Measurements from ENCODE around the gene PARK7.
A peak's percentile ranks its signal among the peaks of the same experiment; 100 is the strongest.
"Not testable (repeated sequence)": the region's sequence is repeated elsewhere in the genome, so short reads cannot be mapped to it uniquely, and the experiment has no call there.

Gene PARK7

DNA sequence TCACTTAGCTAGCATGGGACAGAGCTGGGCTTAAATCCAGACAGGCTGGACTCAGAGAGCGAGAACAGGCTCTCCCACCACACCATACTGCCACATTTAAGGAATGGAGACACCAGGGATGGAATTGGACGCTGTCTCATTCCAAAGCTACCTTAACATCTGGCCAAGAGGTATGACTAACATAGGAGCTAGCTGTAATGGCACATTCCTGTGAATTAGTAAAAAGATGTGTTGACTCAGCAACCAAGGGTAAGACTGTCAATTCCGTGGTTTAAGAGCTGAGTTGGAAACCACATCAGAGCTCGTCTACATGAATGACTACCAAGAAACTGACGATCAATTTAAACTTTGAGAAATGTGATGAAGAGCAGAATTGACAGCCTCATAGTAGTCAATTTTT is 12.6 kb upstream of the PARK7 start:
- DNase-seq, result no peak

DNA sequence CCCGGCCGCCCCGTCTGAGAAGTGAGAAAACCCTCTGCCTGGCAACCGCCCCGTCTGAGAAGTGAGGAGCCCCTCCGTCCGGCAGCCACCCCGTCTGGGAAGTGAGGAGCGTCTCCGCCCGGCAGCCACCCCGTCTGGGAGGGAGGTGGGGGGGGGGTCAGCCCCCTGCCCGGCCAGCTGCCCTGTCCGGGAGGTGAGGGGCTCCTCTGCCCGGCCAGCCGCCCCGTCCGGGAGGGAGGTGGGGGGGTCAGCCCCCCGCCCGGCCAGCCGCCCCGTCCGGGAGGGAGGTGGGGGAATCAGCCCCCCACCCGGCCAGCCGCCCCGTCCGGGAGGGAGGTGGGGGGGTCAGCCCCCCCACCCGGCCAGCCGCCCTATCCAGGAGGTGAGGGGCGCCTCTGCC is 8.7 kb upstream of the PARK7 start:
- DNase-seq, result not testable (repeated sequence)

DNA sequence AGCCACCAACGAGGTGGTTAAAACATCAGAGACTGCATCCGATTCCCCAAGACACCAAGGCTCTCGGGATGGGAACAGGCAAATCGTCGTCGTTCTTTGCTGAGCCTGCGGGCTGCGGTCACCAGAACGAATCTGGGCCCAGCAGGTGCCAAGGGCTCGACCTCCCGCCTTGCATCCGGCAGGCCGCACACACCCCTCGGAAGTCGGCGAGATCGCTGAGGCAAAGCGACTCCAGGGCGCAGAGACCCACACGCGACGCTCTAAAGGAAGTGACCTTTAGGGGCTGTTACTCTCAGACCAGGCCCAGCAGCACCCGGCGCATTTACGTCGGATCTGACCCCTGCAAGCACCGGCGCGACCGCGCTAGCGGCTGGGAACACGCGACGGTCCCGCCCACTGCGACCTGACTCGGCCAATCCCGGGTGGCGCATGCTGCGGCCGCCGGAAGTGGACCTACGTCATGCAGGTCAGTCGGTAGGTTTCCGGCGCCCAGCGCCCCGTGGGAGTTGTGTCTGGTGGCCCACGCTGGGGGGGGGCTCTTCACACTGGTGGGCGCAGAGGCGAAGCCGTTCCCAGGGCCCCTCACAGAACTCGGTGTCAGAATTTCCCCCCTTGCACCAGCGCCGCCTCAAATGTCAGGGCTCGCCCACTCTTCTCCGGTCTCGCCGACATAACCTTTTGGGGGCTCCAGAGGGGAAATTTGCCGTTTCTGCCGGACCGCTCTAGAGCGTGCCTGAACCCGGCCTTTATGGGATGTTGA is 7.5 kb upstream of the PARK7 start:
- peak; percentile 97 for DNase-seq

GRCh38 chr1:7954683-7955082 is 6.8 kb upstream of the PARK7 start:
- no peak for DNase-seq

- DNase-seq, result no peak
Measured at GRCh38 chr1:7956218-7957032, 5.1 kb upstream of the PARK7 start.

DNA sequence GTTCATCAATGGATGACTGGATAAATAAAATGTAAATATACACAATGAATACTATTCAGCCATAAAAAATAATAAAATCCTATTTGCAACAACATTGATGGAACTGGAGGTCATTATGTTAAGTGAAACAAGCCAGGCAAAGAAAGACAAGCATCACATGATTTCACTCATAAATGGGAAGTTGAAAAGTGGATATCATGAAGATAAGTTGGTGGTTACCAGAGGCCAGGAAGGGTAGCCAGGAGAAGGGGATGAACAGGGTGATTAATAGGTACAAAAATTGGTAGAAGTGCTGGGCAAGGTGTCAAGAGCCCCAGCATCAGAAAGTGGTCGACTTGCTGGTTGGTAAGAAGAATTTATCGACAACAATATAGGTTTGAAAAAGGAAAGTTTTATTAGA is 1.3 kb upstream of the PARK7 start:
- peak; percentile 52 for DNase-seq

- no peak for DNase-seq
Measured at GRCh38 chr1:7960867-7961215, 670 bp upstream of the PARK7 start.

DNA sequence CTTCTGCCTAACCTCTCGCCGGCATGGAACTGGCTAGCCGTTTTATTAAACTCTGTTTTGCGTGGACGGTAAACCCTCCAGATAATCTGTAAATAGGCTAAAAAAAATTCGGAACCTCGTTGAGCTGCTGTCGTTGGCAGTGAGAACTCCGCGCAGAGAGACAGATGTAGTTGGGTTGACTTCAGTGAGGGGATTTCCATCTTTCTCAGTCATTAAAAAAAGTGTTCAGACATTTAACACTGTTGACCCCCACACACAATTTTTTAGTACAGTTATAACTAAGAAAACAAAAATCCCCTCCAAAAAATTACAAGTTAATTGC is 464 bp downstream of the PARK7 start:
- DNase-seq, result no peak

GRCh38 chr1:7962636-7963377 is 1.3 kb downstream of the PARK7 start:
- peak; percentile 23 for DNase-seq

GRCh38 chr1:7963378-7963730 is 1.8 kb downstream of the PARK7 start:
- not testable (repeated sequence) for DNase-seq

- not testable (repeated sequence) for DNase-seq
Measured at GRCh38 chr1:7963841-7964240, 2.3 kb downstream of the PARK7 start.

DNA sequence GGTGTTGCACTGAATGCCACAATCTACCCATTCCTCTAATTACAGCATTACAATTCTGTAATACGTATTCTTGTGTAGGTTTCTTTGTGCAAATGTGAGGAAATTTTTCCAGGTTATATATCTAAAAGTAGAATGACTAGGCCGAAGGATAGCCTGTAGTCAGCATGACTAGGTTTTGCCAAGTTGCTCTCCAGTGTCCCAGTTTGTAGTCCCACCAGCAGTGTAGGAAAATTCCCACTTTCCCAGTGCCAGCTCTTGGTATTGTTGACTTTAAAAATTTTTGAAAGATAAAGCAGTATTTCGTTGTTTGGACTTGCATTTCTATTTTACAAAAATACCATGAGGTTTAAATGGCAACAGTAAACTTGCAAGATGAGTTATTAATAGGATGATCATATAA is 3.0 kb downstream of the PARK7 start:
- DNase-seq, result no peak

DNA sequence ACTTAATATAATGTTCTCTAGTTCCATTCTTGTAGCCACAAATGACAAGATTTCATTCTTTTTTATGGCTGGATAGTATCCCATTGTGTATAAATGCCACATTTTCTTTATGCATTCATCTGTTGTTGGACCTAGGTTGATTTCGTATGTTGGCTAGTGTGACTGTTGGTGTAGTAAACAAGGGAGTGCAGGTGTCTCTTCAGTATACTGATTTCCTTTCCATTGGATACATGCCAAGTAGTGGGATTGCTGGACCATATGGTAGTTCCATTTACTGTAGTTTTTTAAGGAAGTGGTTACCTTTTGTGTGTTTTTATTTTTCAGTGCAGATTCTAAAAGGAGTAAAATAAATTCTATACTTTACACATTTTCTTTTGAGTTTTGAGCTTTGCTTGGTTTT is 5.7 kb downstream of the PARK7 start:
- DNase-seq, result no peak

- no peak for DNase-seq
Measured at GRCh38 chr1:7967651-7968050, 6.1 kb downstream of the PARK7 start.

GRCh38 chr1:7970246-7970645 is 8.7 kb downstream of the PARK7 start:
- DNase-seq, result no peak

DNA sequence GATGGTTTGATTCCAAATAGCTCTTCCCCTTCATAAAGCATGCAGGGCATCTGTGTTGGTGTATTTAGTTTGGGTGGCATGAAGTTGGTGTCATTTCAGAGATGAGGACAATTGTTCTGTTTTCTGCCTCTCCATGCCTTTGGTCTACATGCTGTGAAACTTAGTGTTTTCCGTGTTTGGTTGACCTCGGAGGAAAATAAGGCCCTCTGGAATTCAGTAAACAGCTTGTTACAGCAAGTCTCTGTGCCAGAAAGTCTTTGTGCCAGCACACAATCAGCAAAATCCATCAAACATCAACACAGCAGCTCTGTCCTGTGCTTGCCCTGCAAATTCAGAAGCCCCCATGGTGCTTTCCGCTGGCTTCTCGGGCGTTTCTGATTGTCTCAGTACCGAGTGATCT is 9.5 kb downstream of the PARK7 start:
- no peak for DNase-seq

DNA sequence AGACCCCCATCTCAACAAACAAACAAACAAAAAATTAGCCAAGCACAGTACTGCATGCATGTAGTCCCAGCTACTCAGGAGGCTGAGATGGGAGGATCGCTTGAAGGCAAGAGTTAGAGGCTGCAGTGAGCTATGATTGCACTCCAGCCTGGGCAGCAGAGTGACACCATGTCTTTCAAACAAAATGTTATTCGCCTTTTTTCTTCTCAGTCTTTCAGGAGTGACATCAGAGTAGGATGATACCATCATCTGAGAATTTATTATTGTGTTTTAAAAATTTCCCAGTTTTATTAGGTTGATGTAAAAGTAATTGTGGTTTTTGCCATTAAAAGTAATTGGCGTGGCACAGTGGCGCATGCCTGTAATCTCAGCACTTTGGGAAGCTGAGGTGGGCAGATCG is 10.8 kb downstream of the PARK7 start:
- no peak for DNase-seq

- DNase-seq, result no peak
Measured at GRCh38 chr1:7973086-7973485, 11.6 kb downstream of the PARK7 start.

DNA sequence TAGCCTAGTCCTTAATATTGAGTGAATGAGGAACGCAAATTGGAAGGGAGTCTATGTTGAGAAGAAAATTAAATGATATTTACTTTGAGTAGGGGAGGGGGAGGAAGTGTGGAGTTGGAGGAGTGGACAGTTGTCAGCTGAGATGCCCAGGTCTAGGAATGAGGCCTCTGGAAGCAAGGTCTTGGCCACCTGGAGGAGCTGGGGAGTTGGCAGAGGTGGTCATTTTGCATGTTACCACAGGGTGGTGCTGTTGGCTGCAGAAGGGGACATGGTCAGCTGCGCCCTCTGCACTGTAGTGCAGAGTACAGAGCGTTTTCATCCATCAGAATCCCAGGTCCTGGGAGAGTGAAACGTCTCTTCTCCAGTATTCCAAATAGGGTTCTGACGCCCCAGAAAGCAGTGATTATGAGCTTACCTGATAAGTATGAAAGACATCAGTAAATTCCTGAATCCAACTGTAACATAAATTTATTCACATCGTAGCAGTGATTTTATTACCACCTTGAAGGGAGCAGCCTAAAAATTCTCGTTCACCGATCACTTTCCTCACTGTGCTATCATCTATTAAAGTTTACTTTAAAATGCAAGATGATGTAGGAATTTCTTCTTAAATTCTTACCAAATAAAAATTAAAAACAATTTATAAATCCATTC is 13.8 kb downstream of the PARK7 start:
- peak; percentile 61 for DNase-seq

- no peak for DNase-seq
Measured at GRCh38 chr1:7980984-7981383, 19.5 kb downstream of the PARK7 start.

DNA sequence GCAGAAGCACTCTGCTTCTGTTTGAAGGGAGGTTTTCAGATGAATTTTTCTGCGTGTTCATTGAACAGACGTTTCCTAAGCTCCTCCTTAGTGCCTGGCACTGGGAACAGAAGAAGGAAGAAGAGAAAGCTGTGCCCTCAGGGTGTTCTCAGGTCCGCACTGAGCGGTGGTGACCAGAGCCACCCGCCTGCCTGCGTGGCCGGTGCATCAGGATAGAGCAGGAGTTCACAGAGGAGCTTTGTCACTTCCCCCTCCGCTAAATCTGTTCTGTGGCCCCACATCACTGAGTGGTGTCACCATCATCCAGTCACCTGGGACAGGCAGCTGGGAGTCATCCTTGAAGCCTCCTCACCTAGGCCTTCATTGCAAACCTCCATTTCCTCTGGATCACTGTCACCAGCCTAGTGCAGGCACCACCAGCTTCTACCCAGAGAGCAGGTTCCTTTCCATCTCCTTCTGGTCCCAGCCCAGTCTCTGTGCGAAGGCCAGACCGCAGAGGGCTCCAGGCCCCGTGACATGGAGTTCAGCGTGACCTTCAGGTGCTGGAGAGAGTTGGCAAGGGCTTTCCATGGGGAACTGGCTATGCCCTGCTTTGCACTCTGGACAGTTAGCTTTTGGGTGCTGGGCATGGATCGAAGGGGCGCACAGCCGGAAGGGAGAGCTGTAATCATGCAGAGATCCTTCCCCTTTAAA is 21.7 kb downstream of the PARK7 start:
- DNase-seq, result no peak

DNA sequence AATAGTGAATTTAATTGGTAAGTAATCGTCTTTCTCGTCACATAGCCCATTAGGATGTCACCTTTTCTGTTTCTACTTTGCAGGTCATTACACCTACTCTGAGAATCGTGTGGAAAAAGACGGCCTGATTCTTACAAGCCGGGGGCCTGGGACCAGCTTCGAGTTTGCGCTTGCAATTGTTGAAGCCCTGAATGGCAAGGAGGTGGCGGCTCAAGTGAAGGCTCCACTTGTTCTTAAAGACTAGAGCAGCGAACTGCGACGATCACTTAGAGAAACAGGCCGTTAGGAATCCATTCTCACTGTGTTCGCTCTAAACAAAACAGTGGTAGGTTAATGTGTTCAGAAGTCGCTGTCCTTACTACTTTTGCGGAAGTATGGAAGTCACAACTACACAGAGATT is 23.3 kb downstream of the PARK7 start:
- DNase-seq, result no peak

All from suppressor macrophage treated with lipopolysaccharide for 4 hours (primary cell).